IMR-90 (cell line): ENCODE results near the gene ZNF217. TPM values are rescaled to one million over a fixed set of nuclear protein-coding genes. Genes with fewer than 3 reads are reported as not detected.
"Not testable (repeated sequence)": the region's sequence is repeated elsewhere in the genome, so short reads cannot be mapped to it uniquely, and the experiment has no call there.

ENCODE experiments used
- ATAC-seq: fragments of 200-7000 bp; cut with Tn5 transposase; 2 replicates; pipeline ENCODE4 v1.9.1; 2020; ENCODE audit warnings: low read depth, mild to moderate bottlenecking, moderate library complexity
- BruUV-seq: library from RNA; stranded (reverse); fragments of 400-500 nt; replicated peaks from 2 replicates; lab custom pipeline; 2021; lab: Mats Ljungman, UMichigan
- CTCF ChIA-PET: fragments of 300-600 bp; formaldehyde crosslinking; extraction: SDS; loops from one replicate; lab custom pipeline; 2021; ENCODE audit warnings: antibody characterized with exemption; lab: Yijun Ruan, JAX
- POLR2A ChIA-PET: fragments of 300-600 bp; sonication (Branson Sonifier 250); formaldehyde crosslinking; loops from one replicate; lab custom pipeline; 2022; ENCODE audit warnings: antibody characterized with exemption; ENCODE audit not compliant: unreplicated experiment; lab: Charles Lee
- DNase-seq: peaks from one replicate; pipeline ENCODE4 v3.0.0; 2013
- H2AFZ ChIP-seq: replicated peaks from 2 replicates; pipeline ENCODE3; 2013; ENCODE audit warnings: low read length, mild to moderate bottlenecking; ENCODE audit not compliant: poor library complexity
- H2AK5ac ChIP-seq: 2 replicates; pipeline ENCODE4 v1.6.1; 2013; ENCODE audit warnings: low read depth, low read length, inconsistent platforms
- H2AK9ac ChIP-seq: replicated peaks from 2 replicates; pipeline ENCODE3; 2013; ENCODE audit warnings: mild to moderate bottlenecking, low read depth, low read length, moderate library complexity; ENCODE audit not compliant: poor library complexity
- H2BK120ac ChIP-seq: 2 replicates; pipeline ENCODE4 v1.6.1; 2013; ENCODE audit warnings: low read depth, low read length, inconsistent platforms
- H2BK15ac ChIP-seq: 3 replicates; pipeline ENCODE4 v1.6.1; 2013; ENCODE audit warnings: low read depth, low read length, inconsistent platforms
- H2BK20ac ChIP-seq: 2 replicates; pipeline ENCODE4 v1.6.1; 2013; ENCODE audit warnings: low read depth, mild to moderate bottlenecking, inconsistent platforms, low read length, moderate library complexity
- H2BK5ac ChIP-seq: 2 replicates; pipeline ENCODE4 v1.6.1; 2013; ENCODE audit warnings: mild to moderate bottlenecking, low read depth, low read length, inconsistent platforms; ENCODE audit not compliant: poor library complexity, severe bottlenecking
- H3K14ac ChIP-seq: replicated peaks from 2 replicates; pipeline ENCODE4 v1.6.1; 2013; ENCODE audit warnings: low read depth, low read length, inconsistent platforms
- H3K18ac ChIP-seq: 2 replicates; pipeline ENCODE4 v1.6.1; 2013; ENCODE audit warnings: low read depth, low read length, control low read depth
- H3K23ac ChIP-seq: 2 replicates; pipeline ENCODE4 v1.6.1; 2013; ENCODE audit warnings: low read depth, low read length, inconsistent platforms
- H3K27ac ChIP-seq: 2 replicates; pipeline ENCODE4 v1.5.1; 2013; ENCODE audit warnings: mild to moderate bottlenecking, control low read depth, low read length; ENCODE audit not compliant: insufficient read depth
- H3K27me3 ChIP-seq: 2 replicates; pipeline ENCODE4 v1.6.1; 2013; ENCODE audit warnings: low read length; ENCODE audit not compliant: control insufficient read depth, insufficient read depth
- H3K36me3 ChIP-seq: 2 replicates; pipeline ENCODE4 v1.6.1; 2013; ENCODE audit warnings: low read length, mixed read lengths; ENCODE audit not compliant: control insufficient read depth, insufficient read depth
- H3K4ac ChIP-seq: 2 replicates; pipeline ENCODE4 v1.6.1; 2013; ENCODE audit warnings: low read depth, low read length, inconsistent platforms
- H3K4me1 ChIP-seq: 2 replicates; pipeline ENCODE4 v1.6.1; 2013; ENCODE audit warnings: low read length, mixed read lengths; ENCODE audit not compliant: control insufficient read depth, insufficient read depth
- H3K4me2 ChIP-seq: 2 replicates; pipeline ENCODE4 v1.6.1; 2013; ENCODE audit warnings: low read depth, mild to moderate bottlenecking, control low read depth, low read length, moderate library complexity
- H3K4me3 ChIP-seq: 2 replicates; pipeline ENCODE4 v1.5.1; 2013; ENCODE audit warnings: low read depth, mild to moderate bottlenecking, control low read depth, low read length, moderate library complexity; ENCODE audit not compliant: insufficient read depth
- H3K56ac ChIP-seq: 2 replicates; pipeline ENCODE4 v1.6.1; 2013; ENCODE audit warnings: low read length, inconsistent platforms; ENCODE audit not compliant: insufficient read depth; ENCODE audit errors: extremely low read depth
- H3K79me1 ChIP-seq, 2 experiments: 2 replicates each; pipeline ENCODE4 v1.6.1; 2013; ENCODE audit warnings: low read length in 2 of 2, inconsistent platforms in 1 of 2, low read depth in 1 of 2
- H3K9ac ChIP-seq: 2 replicates; pipeline ENCODE4 v1.6.1; 2013; ENCODE audit warnings: low read depth, low read length, control low read depth
- H3K9me1 ChIP-seq: 2 replicates; pipeline ENCODE4 v1.6.1; 2013; ENCODE audit warnings: low read length, inconsistent platforms; ENCODE audit not compliant: insufficient read depth
- H3K9me3 ChIP-seq: 2 replicates; pipeline ENCODE4 v1.6.1; 2013; ENCODE audit warnings: low read length; ENCODE audit not compliant: control insufficient read depth, insufficient read depth
- H4K20me1 ChIP-seq: 2 replicates; pipeline ENCODE4 v1.6.1; 2013; ENCODE audit warnings: low read length, inconsistent platforms; ENCODE audit not compliant: insufficient read depth
- H4K5ac ChIP-seq: 2 replicates; pipeline ENCODE4 v1.6.1; 2013; ENCODE audit warnings: mild to moderate bottlenecking, low read depth, low read length, control low read depth
- H4K8ac ChIP-seq, 2 experiments: 2 replicates each; pipeline ENCODE4 v1.6.1; 2013; ENCODE audit warnings: low read depth in 2 of 2, low read length in 2 of 2, control low read depth in 1 of 2, inconsistent platforms in 1 of 2
- H4K91ac ChIP-seq: 2 replicates; pipeline ENCODE4 v1.6.1; 2013; ENCODE audit warnings: low read depth, low read length, inconsistent platforms; ENCODE audit not compliant: insufficient read depth
- POLR2A ChIP-seq: IDR thresholded peaks from 2 replicates; pipeline ENCODE4 v1.6.1; 2012; ENCODE audit warnings: mild to moderate bottlenecking, low read depth, low read length
- WGBS, 2 experiments: methylation state at CpG; one replicate each; pipeline versions ENCODE4 v1.1.5 to v1.1.7; 2013; ENCODE audit warnings: missing lambda C conversion rate in 2 of 2; ENCODE audit not compliant: insufficient read length in 1 of 2; ENCODE audit errors: extremely low coverage in 2 of 2; 5-methylcytosine and 5-hydroxymethylcytosine counted together
- dilution Hi-C: fragments of 300-500 bp; cut with HindIII; formaldehyde crosslinking; loops from one replicate; pipeline ENCODE4 v1.14.3; 2018; ENCODE audit warnings: low sequenced_read_pairs; ENCODE audit not compliant: unreplicated experiment
- in situ Hi-C: fragments of 300-500 bp; cut with MboI; formaldehyde crosslinking; loops from 3 replicates; pipeline ENCODE4 v1.14.3; 2019; ENCODE audit warnings: low sequenced_read_pairs, inconsistent platforms, mixed read lengths
- intact Hi-C: fragments of 100-400 bp; cut with micrococcal nuclease; formaldehyde crosslinking; loops from 2 replicates; pipeline ENCODE4 v1.10.0; 2022
- polyA plus RNA-seq, 3 experiments: library from polyadenylated mRNA; depleted of rRNA; stranded (reverse); fragments of >200 nt; gene quantifications; 2 replicates each; pipeline ENCODE4 v1.2.3, GENCODE V29; 2012; ENCODE audit warnings: low replicate concordance in 1 of 3
- total RNA-seq: library from RNA; depleted of rRNA; stranded (reverse); fragments of >200 nt; gene quantifications from 2 replicates; pipeline ENCODE4 v1.2.3, GENCODE V29; 2012

Gene ZNF217
- total and polyA plus RNA-seq, 2 of the 4 experiments (the other 2 are of a cell fraction): 9.1 to 27.8 TPM

GRCh38 chr20:53625311-53626129, 31.9 kb upstream of the ZNF217 start (continued):
- TF ChIP-seq POLR2A: no peak

DNA sequence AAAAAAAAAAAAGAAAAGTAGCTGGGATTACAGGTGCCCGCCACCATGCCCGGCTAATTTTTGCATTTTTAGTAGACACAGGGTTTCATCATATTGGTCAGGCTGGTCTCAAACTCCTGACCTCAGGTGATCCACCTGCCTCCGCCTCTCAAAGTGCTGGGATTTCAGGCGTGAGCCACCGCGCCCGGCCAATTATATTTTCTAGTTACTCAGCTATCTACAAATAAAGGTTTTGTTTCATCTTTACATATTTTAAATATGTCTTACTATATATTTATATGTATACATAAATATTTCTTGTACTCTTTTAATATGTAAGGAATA, 31.2 kb upstream of the ZNF217 start:
- H2BK20ac ChIP-seq, H3K4ac ChIP-seq, H3K4me3 ChIP-seq, H3K27ac ChIP-seq, H3K9me3 ChIP-seq, H3K27me3 ChIP-seq, H3K79me1 ChIP-seq, H3K36me3 ChIP-seq, in situ Hi-C loops, H3K23ac ChIP-seq, H3K18ac ChIP-seq, H3K4me2 ChIP-seq, ATAC-seq, CTCF ChIA-PET, H4K5ac ChIP-seq, H4K91ac ChIP-seq, dilution Hi-C loops, H4K8ac ChIP-seq, H3K9ac ChIP-seq, DNase-seq, BruUV-seq, H2BK5ac ChIP-seq, H2AK9ac ChIP-seq, H3K14ac ChIP-seq, H2AK5ac ChIP-seq, H2BK120ac ChIP-seq, H3K9me1 ChIP-seq, H2BK15ac ChIP-seq, H3K56ac ChIP-seq, H4K20me1 ChIP-seq, H2AFZ ChIP-seq, POLR2A ChIA-PET: not testable (repeated sequence)
- 100% methylated on average over 2 of the region's 7 CpGs; no CpG with 5 or more reads in 1 of the 2 experiments for WGBS, 2 experiments
- intact Hi-C loops: loop anchor here (2.0 kb wide), 1 partner anchor 204 kb away; no protein-coding TSS in a partner anchor
- peaks cover 15% of the 10 kb centered on the region for H3K4me1 ChIP-seq
